Mucosa of stomach (tissue), 1 donor: ENCODE data around the gene BMF.
A peak's percentile ranks its signal among the peaks of the same experiment; 100 is the strongest.
"Not testable (repeated sequence)": the region's sequence is repeated elsewhere in the genome, so short reads cannot be mapped to it uniquely, and the experiment has no call there.

ENCODE experiments used
- H3K27me3 ChIP-seq: one replicate; pipeline ENCODE4 v1.7.0; 2013; ENCODE audit warnings: mild to moderate bottlenecking, low read length; ENCODE audit not compliant: control insufficient read depth, insufficient read depth
- H3K36me3 ChIP-seq: one replicate; pipeline ENCODE4 v1.7.0; 2013; ENCODE audit warnings: low read length; ENCODE audit not compliant: control insufficient read depth, insufficient read depth
- H3K4me1 ChIP-seq: one replicate; pipeline ENCODE4 v1.7.0; 2013; ENCODE audit warnings: mild to moderate bottlenecking, low read length; ENCODE audit not compliant: control insufficient read depth, insufficient read depth
- H3K4me3 ChIP-seq: one replicate; pipeline ENCODE4 v1.7.0; 2013; ENCODE audit warnings: low read length
- H3K9ac ChIP-seq: one replicate; pipeline ENCODE4 v1.7.0; 2013; ENCODE audit warnings: mild to moderate bottlenecking, low read length, moderate library complexity
- H3K9me3 ChIP-seq: one replicate; pipeline ENCODE4 v1.7.0; 2013; ENCODE audit warnings: mild to moderate bottlenecking, low read length, moderate library complexity; ENCODE audit not compliant: control insufficient read depth
- donor health status: Pancreatic carcinoma.

The BMF gene

DNA sequence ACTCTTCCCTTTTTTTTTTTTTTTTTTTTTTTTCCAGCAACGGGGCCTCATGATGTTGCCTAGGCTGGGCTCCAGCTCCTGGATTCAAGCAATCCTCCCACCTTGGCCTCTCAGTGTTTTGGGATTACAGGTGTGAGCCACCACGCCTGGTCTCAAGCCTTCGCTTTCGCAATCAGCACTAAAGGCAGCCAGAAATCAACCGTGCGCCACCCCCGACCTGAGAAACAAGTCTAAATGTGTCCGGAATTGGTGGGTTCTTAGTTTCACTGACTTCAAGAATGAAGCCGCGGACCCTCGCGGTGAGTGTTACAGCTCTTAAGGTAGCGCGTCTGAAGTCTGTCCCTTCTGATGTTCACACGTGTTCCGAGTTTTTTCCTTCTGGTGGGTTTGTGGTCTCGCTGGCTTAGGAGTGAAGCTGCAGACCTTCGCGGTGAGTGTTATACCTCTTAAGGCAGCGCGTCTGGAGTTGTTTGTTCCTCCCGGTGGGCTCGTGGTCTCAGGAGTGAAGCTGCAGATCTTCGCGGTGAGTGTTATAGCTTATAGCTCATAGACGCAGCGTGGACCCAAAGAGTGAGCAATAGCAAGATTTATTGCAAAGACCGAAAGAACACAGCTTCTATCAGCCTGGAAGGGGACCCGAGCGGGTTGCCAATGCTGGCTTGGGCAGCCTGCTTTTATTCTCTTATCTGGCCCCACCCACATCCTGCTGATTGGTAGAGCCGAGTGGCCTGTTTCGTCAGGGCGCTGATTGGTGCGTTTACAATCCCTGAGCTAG, 34.8 kb downstream of the BMF start:
- H3K4me3 ChIP-seq, H3K36me3 ChIP-seq, H3K27me3 ChIP-seq, H3K9me3 ChIP-seq, H3K9ac ChIP-seq: not testable (repeated sequence)
- peaks cover 31% of the 10 kb centered on the region for H3K4me1 ChIP-seq

DNA sequence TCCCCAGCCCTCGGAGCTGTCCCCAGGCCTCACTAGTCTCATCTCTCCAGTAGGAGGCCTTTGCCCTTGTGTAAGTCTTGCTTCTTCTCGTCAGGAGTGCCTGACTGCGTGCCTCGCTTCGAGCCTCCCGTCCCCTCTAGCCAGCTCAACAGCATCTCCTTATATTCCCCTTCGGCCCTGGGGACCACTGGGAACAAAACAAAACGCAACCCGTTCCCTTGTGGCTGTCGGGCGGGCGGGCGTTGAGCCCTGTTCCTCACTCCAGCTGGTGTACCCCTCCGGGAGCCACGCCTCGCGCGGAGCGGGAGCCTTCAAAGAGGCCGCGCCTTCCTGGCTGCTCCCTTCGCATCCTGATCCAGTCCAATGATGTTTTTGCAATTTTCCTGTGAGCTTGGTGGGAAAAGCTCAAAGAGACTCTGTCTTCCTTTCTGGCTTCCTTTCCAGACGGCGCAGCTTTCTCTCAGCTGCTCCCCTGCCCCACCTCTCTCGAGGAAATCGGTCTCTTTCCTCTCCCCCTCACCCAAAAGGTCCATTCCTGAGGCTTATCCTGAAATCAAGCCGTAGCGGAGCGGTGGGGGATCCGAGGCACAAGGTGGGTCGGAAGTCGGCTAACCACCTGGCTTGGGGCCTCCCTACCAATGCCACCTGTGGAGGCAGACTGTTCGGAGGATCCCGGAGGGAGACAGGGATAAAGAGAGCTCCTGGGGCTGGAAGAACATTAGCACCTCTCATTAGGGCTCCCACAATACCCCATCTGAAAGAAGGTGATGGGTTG, 36.3 kb downstream of the BMF start:
- Histone ChIP-seq H3K27me3 (no peaks in the 10 kb centered on the region), H3K9me3 (no peaks in the 10 kb centered on the region), H3K4me1 (peaks cover 39% of the 10 kb centered on the region), H3K36me3 (no peaks in the 10 kb centered on the region), H3K9ac (no peak overlapping the region), H3K4me3 (no peak overlapping the region)

- Histone ChIP-seq H3K4me1 (peaks cover 39% of the 10 kb centered on the region), H3K36me3 (no peaks in the 10 kb centered on the region), H3K27me3 (no peaks in the 10 kb centered on the region), H3K9ac (no peak overlapping the region), H3K4me3 (no peak overlapping the region), H3K9me3 (no peaks in the 10 kb centered on the region)
Observed at GRCh38 chr15:40070608-40071218, 38.0 kb downstream of the BMF start.

- no peaks in the 10 kb centered on the region for H3K9me3 ChIP-seq
- no peaks in the 10 kb centered on the region for H3K27me3 ChIP-seq
- H3K9ac ChIP-seq = peak overlapping the region; percentile 58
- H3K36me3 ChIP-seq = no peaks in the 10 kb centered on the region
- no peak overlapping the region for H3K4me3 ChIP-seq
- peaks cover 34% of the 10 kb centered on the region for H3K4me1 ChIP-seq
Observed at GRCh38 chr15:40070166-40070557, 38.5 kb downstream of the BMF start.

- Histone ChIP-seq H3K9ac (peak overlapping the region; percentile 58), H3K4me3 (no peak overlapping the region), H3K27me3 (no peaks in the 10 kb centered on the region), H3K4me1 (peaks cover 29% of the 10 kb centered on the region), H3K9me3 (no peaks in the 10 kb centered on the region), H3K36me3 (no peaks in the 10 kb centered on the region)
Observed at GRCh38 chr15:40069178-40070165, 39.2 kb downstream of the BMF start.

DNA sequence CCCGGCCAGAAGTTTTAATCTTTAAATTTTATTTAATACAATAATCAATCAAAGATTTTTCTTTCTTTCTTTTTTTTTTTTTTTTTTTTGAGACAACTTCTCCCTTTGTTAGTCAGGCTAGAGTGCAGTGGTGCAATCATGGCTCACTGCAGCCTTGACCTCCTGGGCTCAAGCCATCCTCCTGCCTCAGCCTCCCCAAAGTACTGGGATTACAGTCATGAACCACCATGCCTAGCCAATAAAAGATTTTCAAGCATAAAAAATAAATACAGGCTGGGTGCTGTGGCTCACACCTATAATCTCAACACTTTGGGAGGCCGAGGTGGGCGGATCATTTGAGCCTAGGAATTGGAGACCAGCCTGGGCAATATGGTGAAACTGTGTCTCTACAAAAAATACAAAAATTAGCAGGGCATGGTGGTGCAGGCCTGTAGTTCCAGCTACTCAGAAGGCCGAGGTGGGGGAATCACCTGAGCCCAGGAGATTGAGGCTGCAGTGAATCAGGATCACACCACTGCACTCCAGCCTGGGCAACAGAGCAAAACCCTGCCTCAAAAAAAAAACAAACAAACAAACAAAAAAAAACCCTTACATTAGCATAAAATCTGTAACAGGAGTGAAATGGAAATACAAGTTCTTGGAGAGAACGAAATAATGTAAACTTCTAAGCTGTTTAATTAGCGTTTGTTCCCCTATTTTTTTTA, 40.6 kb downstream of the BMF start:
- Histone ChIP-seq H3K4me1 (peaks cover 29% of the 10 kb centered on the region), H3K27me3 (no peaks in the 10 kb centered on the region), H3K36me3 (no peaks in the 10 kb centered on the region), H3K9ac (no peak overlapping the region), H3K9me3 (no peaks in the 10 kb centered on the region), H3K4me3 (no peak overlapping the region)

GRCh38 chr15:40066589-40066988, 42.1 kb downstream of the BMF start:
- H3K4me1 ChIP-seq = peaks cover 22% of the 10 kb centered on the region
- no peaks in the 10 kb centered on the region for H3K36me3 ChIP-seq
- H3K9ac ChIP-seq = no peak overlapping the region
- no peak overlapping the region for H3K4me3 ChIP-seq
- no peaks in the 10 kb centered on the region for H3K9me3 ChIP-seq
- H3K27me3 ChIP-seq = no peaks in the 10 kb centered on the region

- H3K9me3 ChIP-seq = no peaks in the 10 kb centered on the region
Observed at GRCh38 chr15:40065166-40065565, 43.5 kb downstream of the BMF start.

GRCh38 chr15:40064231-40064894, 44.3 kb downstream of the BMF start:
- Histone ChIP-seq H3K4me3 (no peak overlapping the region), H3K36me3 (no peaks in the 10 kb centered on the region), H3K4me1 (peaks cover 11% of the 10 kb centered on the region), H3K27me3 (no peaks in the 10 kb centered on the region), H3K9me3 (no peaks in the 10 kb centered on the region), H3K9ac (no peak overlapping the region)

More at GRCh38 chr15:40065166-40065565, 43.5 kb downstream of the BMF start:
- H3K36me3 ChIP-seq = no peaks in the 10 kb centered on the region
- no peaks in the 10 kb centered on the region for H3K27me3 ChIP-seq
- no peak overlapping the region for H3K4me3 ChIP-seq
- H3K9ac ChIP-seq = no peak overlapping the region
- peaks cover 19% of the 10 kb centered on the region for H3K4me1 ChIP-seq

DNA sequence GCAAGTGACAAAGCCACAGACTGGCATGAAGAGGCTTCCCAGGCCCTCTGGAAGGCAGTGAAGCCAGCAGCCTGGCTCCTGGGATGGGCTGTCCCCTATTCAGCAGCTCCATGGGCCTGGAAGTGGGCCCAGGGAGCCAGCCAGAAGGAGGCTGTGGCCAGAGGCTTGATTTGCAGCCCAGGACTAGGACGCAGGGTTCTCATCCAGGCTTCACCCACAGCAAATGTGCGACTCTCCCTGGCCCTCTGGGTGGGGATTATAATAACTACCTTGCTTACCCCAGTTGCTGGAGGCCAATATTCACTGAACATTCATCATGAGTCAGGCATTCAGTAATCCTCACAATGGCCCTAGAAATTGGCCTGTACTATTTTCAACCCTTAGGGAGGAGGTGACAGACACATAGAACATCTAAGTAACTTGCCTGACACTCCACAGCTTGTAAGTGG, 45.1 kb downstream of the BMF start:
- H3K27me3 ChIP-seq = no peaks in the 10 kb centered on the region
- peaks cover 5% of the 10 kb centered on the region for H3K4me1 ChIP-seq
- H3K36me3 ChIP-seq = no peaks in the 10 kb centered on the region
- H3K9ac ChIP-seq = no peak overlapping the region
- no peaks in the 10 kb centered on the region for H3K9me3 ChIP-seq
- H3K4me3 ChIP-seq = no peak overlapping the region
